GM12865 (cell line): ENCODE data around the gene SNF8.
A peak's percentile ranks its signal among the peaks of the same experiment; 100 is the strongest.

Experiments used
- DNase-seq: peaks from one replicate; pipeline ENCODE4 v3.0.0; 2010; ENCODE audit warnings: low read depth
- H3K4me3 ChIP-seq: 2 replicates; pipeline ENCODE4 v1.5.1; 2011; ENCODE audit warnings: mild to moderate bottlenecking, low read depth, low read length, control low read depth
- CTCF ChIP-seq: IDR thresholded peaks from 2 replicates; pipeline ENCODE4 v1.5.1; 2011; ENCODE audit warnings: low read length, control low read depth, low read depth, inconsistent platforms; ENCODE audit not compliant: insufficient read depth; ENCODE audit errors: missing control alignments

SNF8 gene

GRCh38 chr17:48907713-48908046, 37.0 kb downstream of the SNF8 start:
- no peak for DNase-seq
- peak overlapping the region; percentile 99 for H3K4me3 ChIP-seq
- no peak for TF ChIP-seq CTCF

- no peak overlapping the region for H3K4me3 ChIP-seq
- no peak for DNase-seq
- TF ChIP-seq CTCF, result no peak
These were observed 38.6 kb downstream of the SNF8 start for GRCh38 chr17:48905987-48906515.

- TF ChIP-seq CTCF, result no peak
- no peak for DNase-seq
- H3K4me3 ChIP-seq, result no peak overlapping the region
These were observed 40.2 kb downstream of the SNF8 start for GRCh38 chr17:48904428-48904827.

- DNase-seq, result no peak
- TF ChIP-seq CTCF, result no peak
- H3K4me3 ChIP-seq, result no peak overlapping the region
These were observed 41.2 kb downstream of the SNF8 start for GRCh38 chr17:48903401-48903800.

- DNase-seq, result no peak
- TF ChIP-seq CTCF, result no peak
- no peak overlapping the region for H3K4me3 ChIP-seq
These were observed 43.4 kb downstream of the SNF8 start for GRCh38 chr17:48901241-48901640.

GRCh38 chr17:48894886-48895285, 49.8 kb downstream of the SNF8 start:
- no peak overlapping the region for H3K4me3 ChIP-seq
- DNase-seq, result no peak
- no peak for TF ChIP-seq CTCF
